Endothelial cell of umbilical vein (primary cell): ENCODE results near the gene RFX1. TPM values are rescaled to one million over a fixed set of nuclear protein-coding genes. Genes with fewer than 3 reads are reported as not detected.
"Not testable (repeated sequence)": the region's sequence is repeated elsewhere in the genome, so short reads cannot be mapped to it uniquely, and the experiment has no call there.

Experiments
- BruUV-seq: library from RNA; stranded (reverse); fragments of 400-500 nt; replicated peaks from 2 replicates; lab custom pipeline; 2021; lab: Mats Ljungman, UMichigan
- CTCF ChIA-PET: fragments of 300-600, 350-600 bp; sonication (Branson Sonifier 250); formaldehyde crosslinking; loops from one replicate; lab custom pipeline; 2021; ENCODE audit warnings: antibody characterized with exemption, inconsistent platforms; lab: Charles Lee
- POLR2A ChIA-PET: fragments of 300-600, 350-600 bp; sonication (Branson Sonifier 250); formaldehyde crosslinking; loops from one replicate; lab custom pipeline; 2021; ENCODE audit warnings: antibody characterized with exemption, inconsistent platforms; lab: Charles Lee
- DNase-seq: peaks from one replicate; pipeline ENCODE4 v3.0.0-alpha.2; 2011; ENCODE audit warnings: low read depth, low spot score
- FAIRE-seq: peaks from 2 replicates; lab custom pipeline; 2011; peaks lifted over from hg19 to GRCh38; lab: Jason Lieb, UNC
- H2AFZ ChIP-seq: 2 replicates; pipeline ENCODE4 v1.6.0; 2012; ENCODE audit warnings: low read depth, low read length, control low read depth, inconsistent platforms
- H3K27ac ChIP-seq: 2 replicates; pipeline ENCODE4 v1.5.1; 2011; ENCODE audit warnings: low read depth, mild to moderate bottlenecking, control low read depth, low read length, moderate library complexity; ENCODE audit not compliant: insufficient read depth
- H3K27me3 ChIP-seq, 2 experiments: 2 replicates each; pipeline versions ENCODE4 v1.6.0 to v1.6.1; 2011; ENCODE audit warnings: low read length in 2 of 2, mixed read lengths in 1 of 2; ENCODE audit not compliant: control insufficient read depth in 2 of 2, insufficient read depth in 2 of 2
- H3K36me3 ChIP-seq, 2 experiments: 2 replicates in 1 of 2; 3 replicates in 1 of 2; pipeline ENCODE4 v1.5.1; 2011; ENCODE audit warnings: low read length in 2 of 2, mild to moderate bottlenecking in 1 of 2, moderate library complexity in 1 of 2; ENCODE audit not compliant: control insufficient read depth in 2 of 2, insufficient read depth in 2 of 2; ENCODE audit errors: extremely low read depth in 1 of 2
- H3K4me1 ChIP-seq: 3 replicates; pipeline ENCODE4 v1.5.1; 2011; ENCODE audit warnings: mild to moderate bottlenecking, low read length; ENCODE audit not compliant: control insufficient read depth, insufficient read depth; ENCODE audit errors: extremely low read depth
- H3K4me2 ChIP-seq: 2 replicates; pipeline ENCODE4 v1.6.1; 2011; ENCODE audit warnings: low read length, control low read depth, mixed read lengths; ENCODE audit not compliant: insufficient read depth
- H3K4me3 ChIP-seq, 3 experiments: fragments of 200-600 bp in 1 of 3; sonication (generic), shearing (Covaris generic) in 1 of 3; replicated peaks in 1 of 3; 2 replicates each; pipeline ENCODE4 v1.5.1; 2011 to 2016; ENCODE audit warnings: control low read depth in 3 of 3, low read length in 3 of 3, mild to moderate bottlenecking in 2 of 3, inconsistent platforms in 1 of 3, low read depth in 1 of 3, moderate library complexity in 1 of 3; ENCODE audit not compliant: insufficient read depth in 1 of 3
- H3K79me2 ChIP-seq: 2 replicates; pipeline ENCODE4 v1.6.0; 2012; ENCODE audit warnings: low read length, inconsistent platforms; ENCODE audit not compliant: control insufficient read depth, insufficient read depth
- H3K9ac ChIP-seq: replicated peaks from 2 replicates; pipeline ENCODE3; 2011; ENCODE audit warnings: low read length, control low read depth; ENCODE audit not compliant: insufficient read depth; ENCODE audit errors: extremely low read depth
- H3K9me1 ChIP-seq: replicated peaks from 3 replicates; pipeline ENCODE4 v1.6.0; 2011; ENCODE audit warnings: mild to moderate bottlenecking, low read length; ENCODE audit not compliant: control insufficient read depth, insufficient read depth; ENCODE audit errors: extremely low read depth
- H3K9me3 ChIP-seq: replicated peaks from 2 replicates; pipeline ENCODE4 v1.5.1; 2012; ENCODE audit warnings: low read length, inconsistent platforms; ENCODE audit not compliant: control insufficient read depth, insufficient read depth
- H4K20me1 ChIP-seq: replicated peaks from 2 replicates; pipeline ENCODE3; 2011; ENCODE audit warnings: mild to moderate bottlenecking, low read length; ENCODE audit not compliant: control insufficient read depth, insufficient read depth; ENCODE audit errors: extremely low read depth
- CTCF ChIP-seq, 2 donors: IDR thresholded peaks; 1 replicate in 1 of 2; 2 replicates in 1 of 2; pipeline ENCODE4 v1.5.1; 2011; ENCODE audit warnings: low read length in 2 of 2, mild to moderate bottlenecking in 2 of 2, moderate library complexity in 2 of 2, control low read depth in 1 of 2, inconsistent platforms in 1 of 2, low read depth in 1 of 2; ENCODE audit not compliant: insufficient read depth in 1 of 2; ENCODE audit errors: extremely low read depth in 1 of 2
- EZH2 ChIP-seq: IDR thresholded peaks from 2 replicates; pipeline ENCODE4 v1.6.1; 2012; ENCODE audit warnings: borderline replicate concordance, low read depth, mild to moderate bottlenecking, moderate library complexity, low read length, inconsistent platforms; ENCODE audit not compliant: severe bottlenecking
- dilution Hi-C: fragments of 300-500 bp; cut with MboI; formaldehyde crosslinking; loops from one replicate; pipeline ENCODE4 v1.15.0; 2019; ENCODE audit warnings: low sequenced_read_pairs; ENCODE audit not compliant: extremely low pct_ligation_motif_present
- intact Hi-C: fragments of 100-400 bp; cut with micrococcal nuclease; formaldehyde crosslinking; loops from one replicate; pipeline ENCODE4 v1.10.0; 2022
- polyA plus RNA-seq, 4 experiments: library from polyadenylated mRNA; depleted of rRNA in 3 of 4; stranded (reverse) in 3 of 4; unstranded in 1 of 4; fragments of >200 nt; gene quantifications; 2 replicates each; pipeline versions ENCODE4 v1.2.1 to v1.2.3, GENCODE V29; 2011 to 2012; ENCODE audit warnings: missing spikeins in 1 of 4
- total RNA-seq: library from RNA; stranded (reverse); gene quantifications from 2 replicates; pipeline ENCODE4 v1.2.3, GENCODE V29; 2021

RFX1 gene
- total and polyA plus RNA-seq, 2 donors (not counting 3 experiments of a cell fraction or from before 2014, with no cell fraction given), result 2.3 to 14.7 TPM

- dilution Hi-C loops (no loop called here), intact Hi-C loops (no loop called here)
- H3K27me3 ChIP-seq, result no peaks in the 10 kb centered on the region
- no peak overlapping the region for H2AFZ ChIP-seq
- H3K9ac ChIP-seq, result no peak overlapping the region
- H3K79me2 ChIP-seq, result no peaks in the 10 kb centered on the region
- no peaks in the 10 kb centered on the region for H3K4me1 ChIP-seq
- DNase-seq (no peak), FAIRE-seq (no peak)
- no TSS peak for BruUV-seq
- H3K4me3 ChIP-seq, result no peak overlapping the region
- H3K27ac ChIP-seq, result no peak overlapping the region
- CTCF ChIA-PET, result interaction anchor here (1.0 to 3.4 kb wide), 3 partner anchors 9 to 94 kb away, joined by 3 to 14 read pairs (median 12); partner anchors contain the start of gene IL27RA
- no peak for TF ChIP-seq EZH2
- no peak for TF ChIP-seq CTCF (IDR thresholded peaks at IDR 0.05; ENCODE audit: extremely low read depth in 1 of 2, insufficient read depth in 1 of 2, low read depth in 1 of 2, low read length in 2 of 2)
- H3K36me3 ChIP-seq, result no peaks in the 10 kb centered on the region
- H3K9me3 ChIP-seq, result no peaks in the 10 kb centered on the region
- no peaks in the 10 kb centered on the region for H4K20me1 ChIP-seq
- no peak overlapping the region for H3K4me2 ChIP-seq
- POLR2A ChIA-PET, result interaction anchor here (1.0 kb wide), 1 partner anchor 85 kb away, joined by 5 read pairs; no protein-coding TSS in a partner anchor
- no peaks in the 10 kb centered on the region for H3K9me1 ChIP-seq
These were observed 45.9 kb upstream of the RFX1 start for GRCh38 chr19:14051980-14052379.

- H3K27me3 ChIP-seq, FAIRE-seq, H2AFZ ChIP-seq, H3K9ac ChIP-seq, H3K27ac ChIP-seq, H3K4me3 ChIP-seq, H3K36me3 ChIP-seq, H3K9me1 ChIP-seq, H3K9me3 ChIP-seq, BruUV-seq, H3K4me1 ChIP-seq, DNase-seq, H4K20me1 ChIP-seq, intact Hi-C loops, H3K79me2 ChIP-seq, POLR2A ChIA-PET, dilution Hi-C loops, H3K4me2 ChIP-seq: not testable (repeated sequence)
- CTCF ChIA-PET, result interaction anchor here (1.0 to 3.4 kb wide), 4 partner anchors 8 to 95 kb away, joined by 3 to 14 read pairs (median 10); partner anchors contain the start of gene IL27RA
These were observed 44.8 kb upstream of the RFX1 start for GRCh38 chr19:14050961-14051360.
